ENCODE results near the gene C17orf50.

DNA sequence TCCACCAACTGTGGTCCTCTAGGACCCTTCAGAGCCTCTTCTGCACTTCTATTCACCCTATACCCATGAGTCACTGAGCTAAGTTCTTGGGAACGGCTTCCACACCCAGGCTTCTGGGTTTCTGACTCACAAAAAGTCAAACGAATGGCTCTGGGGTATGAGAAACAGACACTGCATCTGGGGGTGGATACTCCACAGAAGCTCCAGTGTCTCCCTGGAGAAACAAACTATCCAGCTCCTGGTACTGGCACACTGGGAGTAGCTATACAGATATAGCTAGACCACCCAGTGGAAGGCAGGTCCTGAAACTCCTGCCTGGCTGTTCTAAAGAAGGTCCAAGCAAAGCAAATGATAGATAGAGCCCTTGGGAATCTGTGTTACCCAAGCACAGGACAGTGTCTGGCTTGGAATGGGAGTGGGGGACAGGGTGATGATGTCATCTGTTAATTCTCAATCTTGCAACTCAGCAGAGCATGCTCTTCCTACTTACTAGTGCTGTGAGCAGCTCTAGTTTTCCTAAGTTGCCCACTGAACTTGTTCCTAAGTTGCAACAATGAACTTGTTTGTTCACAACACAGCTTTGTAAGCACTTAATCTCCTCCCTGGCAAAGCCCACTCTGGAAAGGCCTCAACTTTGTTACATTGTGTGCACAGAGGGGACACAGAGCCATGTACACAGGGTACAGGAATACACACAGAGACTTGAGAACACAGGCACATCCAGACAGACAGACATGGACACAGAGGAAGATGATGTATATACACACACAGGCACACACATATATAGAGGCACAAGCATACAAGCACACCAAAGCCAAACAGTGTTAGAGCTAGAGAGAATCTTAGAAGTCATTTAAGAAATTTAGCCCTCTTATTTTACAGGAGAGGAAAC is 28.0 kb downstream of the C17orf50 start:
- TF ChIP-seq, protein P1, sequence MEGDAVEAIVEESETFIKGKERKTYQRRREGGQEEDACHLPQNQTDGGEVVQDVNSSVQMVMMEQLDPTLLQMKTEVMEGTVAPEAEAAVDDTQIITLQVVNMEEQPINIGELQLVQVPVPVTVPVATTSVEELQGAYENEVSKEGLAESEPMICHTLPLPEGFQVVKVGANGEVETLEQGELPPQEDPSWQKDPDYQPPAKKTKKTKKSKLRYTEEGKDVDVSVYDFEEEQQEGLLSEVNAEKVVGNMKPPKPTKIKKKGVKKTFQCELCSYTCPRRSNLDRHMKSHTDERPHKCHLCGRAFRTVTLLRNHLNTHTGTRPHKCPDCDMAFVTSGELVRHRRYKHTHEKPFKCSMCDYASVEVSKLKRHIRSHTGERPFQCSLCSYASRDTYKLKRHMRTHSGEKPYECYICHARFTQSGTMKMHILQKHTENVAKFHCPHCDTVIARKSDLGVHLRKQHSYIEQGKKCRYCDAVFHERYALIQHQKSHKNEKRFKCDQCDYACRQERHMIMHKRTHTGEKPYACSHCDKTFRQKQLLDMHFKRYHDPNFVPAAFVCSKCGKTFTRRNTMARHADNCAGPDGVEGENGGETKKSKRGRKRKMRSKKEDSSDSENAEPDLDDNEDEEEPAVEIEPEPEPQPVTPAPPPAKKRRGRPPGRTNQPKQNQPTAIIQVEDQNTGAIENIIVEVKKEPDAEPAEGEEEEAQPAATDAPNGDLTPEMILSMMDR (IDR thresholded peaks at IDR 0.05): no peak
- TF ChIP-seq POLR2A (IDR thresholded peaks at IDR 0.05): no peak
